WERI-Rb-1 (cell line): ENCODE data around the gene CD28.

ENCODE experiments used
- DNase-seq: peaks from one replicate; pipeline ENCODE4 v3.0.0-alpha.2; 2020
- H3K27ac ChIP-seq: fragments of 250-450 bp; sonication (Bioruptor Pico); 2 replicates; pipeline ENCODE4 v1.5.1; 2020; ENCODE audit warnings: mild to moderate bottlenecking, moderate library complexity
- H3K27me3 ChIP-seq: fragments of 250-450 bp; sonication (Bioruptor Pico); 2 replicates; pipeline ENCODE4 v1.5.1; 2021; ENCODE audit warnings: mild to moderate bottlenecking, low read depth, moderate library complexity; ENCODE audit not compliant: insufficient read depth, severe bottlenecking
- H3K36me3 ChIP-seq: fragments of 250-450 bp; sonication (Bioruptor Pico); 2 replicates; pipeline ENCODE4 v1.5.1; 2020; ENCODE audit warnings: mild to moderate bottlenecking, moderate library complexity
- H3K4me3 ChIP-seq: 2 replicates; pipeline ENCODE4 v1.5.1; 2011; ENCODE audit warnings: low read depth, mild to moderate bottlenecking, control low read depth, low read length
- H3K9me3 ChIP-seq: fragments of 250-450 bp; sonication (Bioruptor Pico); 2 replicates; pipeline ENCODE4 v1.5.1; 2021; ENCODE audit warnings: mild to moderate bottlenecking, moderate library complexity; ENCODE audit not compliant: severe bottlenecking
- TF ChIP-seq, protein P1 (sequence below): IDR thresholded peaks from 2 replicates; pipeline ENCODE4 v1.5.1; 2011; ENCODE audit warnings: low read depth, mild to moderate bottlenecking, control low read depth, inconsistent platforms, low read length

The CD28 gene

DNA sequence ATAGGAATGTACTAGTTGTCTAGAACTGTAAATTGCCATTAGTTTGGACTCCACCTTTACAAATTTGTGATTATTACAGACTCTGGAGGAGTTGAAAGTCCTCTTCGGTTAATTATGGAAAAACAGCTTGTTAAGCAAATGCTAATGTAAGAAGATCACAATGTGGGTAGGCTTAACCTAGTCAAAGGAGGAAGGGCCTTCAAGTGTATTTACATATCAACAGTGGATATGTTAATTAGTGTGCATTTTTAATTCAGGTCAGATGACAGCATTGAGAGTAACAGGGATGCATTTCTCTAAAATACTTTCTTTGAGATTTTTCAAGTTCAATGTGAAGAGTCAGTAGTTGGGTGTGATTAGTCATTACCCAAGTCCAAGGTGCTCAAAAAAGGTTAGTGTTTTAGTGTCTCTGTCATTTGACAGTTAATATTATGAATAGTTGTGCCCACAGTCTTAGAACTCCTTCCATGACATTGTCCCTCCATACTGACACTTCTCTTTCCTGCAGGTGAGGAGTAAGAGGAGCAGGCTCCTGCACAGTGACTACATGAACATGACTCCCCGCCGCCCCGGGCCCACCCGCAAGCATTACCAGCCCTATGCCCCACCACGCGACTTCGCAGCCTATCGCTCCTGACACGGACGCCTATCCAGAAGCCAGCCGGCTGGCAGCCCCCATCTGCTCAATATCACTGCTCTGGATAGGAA lies 28.0 kb downstream of the CD28 start:
- H3K9me3 ChIP-seq, result no peaks in the 10 kb centered on the region
- no peak overlapping the region for H3K27ac ChIP-seq
- TF ChIP-seq, protein P1, sequence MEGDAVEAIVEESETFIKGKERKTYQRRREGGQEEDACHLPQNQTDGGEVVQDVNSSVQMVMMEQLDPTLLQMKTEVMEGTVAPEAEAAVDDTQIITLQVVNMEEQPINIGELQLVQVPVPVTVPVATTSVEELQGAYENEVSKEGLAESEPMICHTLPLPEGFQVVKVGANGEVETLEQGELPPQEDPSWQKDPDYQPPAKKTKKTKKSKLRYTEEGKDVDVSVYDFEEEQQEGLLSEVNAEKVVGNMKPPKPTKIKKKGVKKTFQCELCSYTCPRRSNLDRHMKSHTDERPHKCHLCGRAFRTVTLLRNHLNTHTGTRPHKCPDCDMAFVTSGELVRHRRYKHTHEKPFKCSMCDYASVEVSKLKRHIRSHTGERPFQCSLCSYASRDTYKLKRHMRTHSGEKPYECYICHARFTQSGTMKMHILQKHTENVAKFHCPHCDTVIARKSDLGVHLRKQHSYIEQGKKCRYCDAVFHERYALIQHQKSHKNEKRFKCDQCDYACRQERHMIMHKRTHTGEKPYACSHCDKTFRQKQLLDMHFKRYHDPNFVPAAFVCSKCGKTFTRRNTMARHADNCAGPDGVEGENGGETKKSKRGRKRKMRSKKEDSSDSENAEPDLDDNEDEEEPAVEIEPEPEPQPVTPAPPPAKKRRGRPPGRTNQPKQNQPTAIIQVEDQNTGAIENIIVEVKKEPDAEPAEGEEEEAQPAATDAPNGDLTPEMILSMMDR, result no peak
- no peaks in the 10 kb centered on the region for H3K36me3 ChIP-seq
- DNase-seq, result no peak
- H3K27me3 ChIP-seq, result no peaks in the 10 kb centered on the region
- H3K4me3 ChIP-seq, result no peak overlapping the region

DNA sequence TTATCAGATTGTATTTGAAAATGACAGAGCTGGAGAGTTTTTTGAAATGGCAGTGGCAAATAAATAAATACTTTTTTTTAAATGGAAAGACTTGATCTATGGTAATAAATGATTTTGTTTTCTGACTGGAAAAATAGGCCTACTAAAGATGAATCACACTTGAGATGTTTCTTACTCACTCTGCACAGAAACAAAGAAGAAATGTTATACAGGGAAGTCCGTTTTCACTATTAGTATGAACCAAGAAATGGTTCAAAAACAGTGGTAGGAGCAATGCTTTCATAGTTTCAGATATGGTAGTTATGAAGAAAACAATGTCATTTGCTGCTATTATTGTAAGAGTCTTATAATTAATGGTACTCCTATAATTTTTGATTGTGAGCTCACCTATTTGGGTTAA lies 30.9 kb downstream of the CD28 start:
- H3K36me3 ChIP-seq, result no peaks in the 10 kb centered on the region

DNA sequence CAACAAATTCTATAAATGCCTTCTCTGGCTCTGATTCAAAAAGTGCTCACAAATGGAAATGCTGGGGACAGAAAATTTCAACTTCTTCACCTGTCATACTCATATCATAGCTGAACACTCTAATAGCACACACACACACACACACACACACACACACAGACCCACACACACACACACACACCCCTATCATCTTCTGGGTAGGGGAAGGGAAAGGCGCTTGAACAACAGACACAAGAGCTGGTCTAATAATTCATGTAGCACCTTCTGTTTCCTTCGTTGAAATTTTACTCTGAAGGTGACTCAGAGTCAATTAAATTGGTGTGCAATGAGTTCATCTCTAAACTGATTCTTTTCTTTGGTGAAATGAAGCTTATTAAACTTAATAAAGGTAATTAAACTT lies 32.9 kb downstream of the CD28 start:
- no peak overlapping the region for H3K4me3 ChIP-seq
- no peaks in the 10 kb centered on the region for H3K36me3 ChIP-seq
- H3K27ac ChIP-seq, result no peak overlapping the region
- H3K9me3 ChIP-seq, result no peaks in the 10 kb centered on the region
- TF ChIP-seq, protein P1, result no peak
- DNase-seq, result no peak
- no peaks in the 10 kb centered on the region for H3K27me3 ChIP-seq

More for the DNA sequence above, 30.9 kb downstream of the CD28 start:
- no peak for DNase-seq
- H3K27ac ChIP-seq, result no peak overlapping the region
- H3K4me3 ChIP-seq, result no peak overlapping the region
- H3K27me3 ChIP-seq, result no peaks in the 10 kb centered on the region
- no peaks in the 10 kb centered on the region for H3K9me3 ChIP-seq
- TF ChIP-seq, protein P1, result no peak

DNA sequence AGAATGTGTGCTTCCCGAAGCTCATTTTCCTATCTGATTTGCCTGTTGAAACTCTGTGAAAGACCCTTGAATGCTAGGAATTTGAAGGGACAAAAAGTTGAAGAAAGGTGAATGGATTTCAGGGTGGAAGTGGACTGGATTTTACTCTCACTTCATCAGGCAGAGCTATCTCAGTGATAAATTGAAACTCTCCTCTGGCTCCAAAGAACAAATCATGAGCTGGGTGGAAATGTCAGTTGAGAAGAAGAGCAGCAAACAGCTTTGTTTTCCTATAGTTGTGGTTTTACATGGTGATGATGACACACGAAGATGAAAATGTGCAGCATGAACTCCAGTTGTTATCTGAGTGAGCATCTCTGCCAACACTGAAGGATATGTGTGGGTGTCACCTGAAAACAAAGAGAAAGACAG lies 34.4 kb downstream of the CD28 start:
- TF ChIP-seq, protein P1, result no peak
- no peak overlapping the region for H3K27ac ChIP-seq
- no peak for DNase-seq
- H3K9me3 ChIP-seq, result no peaks in the 10 kb centered on the region
- no peaks in the 10 kb centered on the region for H3K36me3 ChIP-seq
- H3K4me3 ChIP-seq, result no peak overlapping the region
- H3K27me3 ChIP-seq, result no peaks in the 10 kb centered on the region

DNA sequence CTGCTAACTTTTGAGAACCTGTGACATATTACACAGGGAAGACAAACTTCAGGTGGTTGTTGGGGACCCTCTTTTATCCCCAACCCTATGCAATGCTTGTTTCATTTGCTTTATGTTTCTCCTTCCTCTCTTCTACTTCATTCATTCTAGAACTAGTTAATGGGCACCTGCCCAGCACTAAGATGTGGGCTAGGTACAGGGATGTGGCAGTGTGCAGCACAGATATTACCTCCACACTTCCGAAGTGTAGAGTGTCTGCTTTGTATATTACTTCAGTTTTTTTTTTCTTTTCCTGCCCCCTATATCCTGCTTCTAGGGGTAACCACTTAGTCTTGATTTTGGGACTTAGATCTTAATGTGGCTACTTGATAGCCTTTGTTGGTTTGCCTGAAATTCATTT lies 35.1 kb downstream of the CD28 start:
- Histone ChIP-seq H3K27ac (no peak overlapping the region), H3K9me3 (no peaks in the 10 kb centered on the region), H3K4me3 (no peak overlapping the region), H3K27me3 (no peaks in the 10 kb centered on the region), H3K36me3 (no peaks in the 10 kb centered on the region)
- no peak for DNase-seq
- TF ChIP-seq, protein P1, result no peak

DNA sequence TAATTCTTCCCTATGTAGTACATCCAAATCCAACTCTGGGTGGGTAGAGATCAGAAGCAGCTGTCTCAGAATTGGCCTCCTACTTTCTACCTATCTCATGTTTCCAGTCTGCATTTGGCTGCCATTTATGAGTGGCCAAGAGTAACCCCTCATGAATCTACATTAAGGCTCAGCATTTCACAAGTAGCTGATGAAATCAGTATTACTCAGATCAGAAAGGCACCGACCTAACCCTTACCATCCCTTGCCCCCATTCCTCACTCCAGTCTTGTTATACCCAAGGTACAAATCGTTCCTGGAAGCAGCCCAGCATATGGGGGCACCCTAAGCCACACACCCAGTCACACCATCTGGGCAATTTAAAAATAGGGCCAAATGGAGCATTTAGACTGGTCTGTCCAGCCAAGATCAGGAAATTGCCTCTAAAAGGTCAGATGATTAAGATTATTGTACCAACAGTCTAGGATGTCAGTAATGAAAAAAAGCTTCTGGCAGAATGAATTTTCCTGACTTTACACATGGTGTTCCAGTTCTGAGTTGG lies 37.1 kb downstream of the CD28 start:
- Histone ChIP-seq H3K9me3 (no peaks in the 10 kb centered on the region), H3K27ac (no peak overlapping the region), H3K4me3 (no peak overlapping the region), H3K27me3 (no peaks in the 10 kb centered on the region), H3K36me3 (no peaks in the 10 kb centered on the region)
- TF ChIP-seq, protein P1, result no peak
- DNase-seq, result no peak
